ENCODE results near the gene TMEM30B. TPM values are rescaled to one million over a fixed set of nuclear protein-coding genes. Genes with fewer than 3 reads are reported as not detected.

TMEM30B gene
- total and polyA plus RNA-seq, 2 of the 4 experiments (the other 2 are of a cell fraction): 0.03 TPM; not detected in 1

- ChIA-PET POLR2A (ENCODE audit: unreplicated experiment) (no interaction called here), CTCF (no interaction called here)
- no peak overlapping the region for H2BK120ac ChIP-seq (ENCODE audit: low read depth, low read length)
- H2AFZ ChIP-seq (replicated peaks; ENCODE audit: low read length, poor library complexity): no peak overlapping the region
- H3K9ac ChIP-seq (ENCODE audit: low read depth, low read length): no peak overlapping the region
- H4K91ac ChIP-seq (ENCODE audit: insufficient read depth, low read depth, low read length): no peak overlapping the region
- dilution Hi-C loops (cut with HindIII; ENCODE audit: low sequenced_read_pairs, unreplicated experiment) (no loop called here), in situ Hi-C loops (cut with MboI; ENCODE audit: low sequenced_read_pairs) (no loop called here), intact Hi-C loops (cut with micrococcal nuclease) (no loop called here)
- no peak overlapping the region for H3K56ac ChIP-seq (ENCODE audit: extremely low read depth, insufficient read depth, low read length)
- WGBS, 2 experiments (ENCODE audit: extremely low coverage in 2 of 2, insufficient read length in 1 of 2): no CpG with 5 or more reads among the region's 2 CpGs
- H4K5ac ChIP-seq (ENCODE audit: low read depth, low read length): no peak overlapping the region
- no peak overlapping the region for H2AK5ac ChIP-seq (ENCODE audit: low read depth, low read length)
- H3K79me1 ChIP-seq (ENCODE audit: low read depth in 1 of 2, low read length in 2 of 2): no peaks in the 10 kb centered on the region
- DNase-seq: no peak
- peaks cover 19% of the 10 kb centered on the region for H3K27me3 ChIP-seq (ENCODE audit: control insufficient read depth, insufficient read depth, low read length)
- no peak overlapping the region for H3K23ac ChIP-seq (ENCODE audit: low read depth, low read length)
- H4K8ac ChIP-seq (ENCODE audit: low read depth in 2 of 2, low read length in 2 of 2): no peak overlapping the region
- no TSS peak for BruUV-seq (replicated peaks)
- H2BK5ac ChIP-seq (ENCODE audit: low read depth, low read length, poor library complexity, severe bottlenecking): no peak overlapping the region
- H3K14ac ChIP-seq (replicated peaks; ENCODE audit: low read depth, low read length): no peak overlapping the region
- no peak overlapping the region for H3K18ac ChIP-seq (ENCODE audit: low read depth, low read length)
- no peak overlapping the region for H2BK15ac ChIP-seq (ENCODE audit: low read depth, low read length)
- H3K27ac ChIP-seq (ENCODE audit: insufficient read depth, low read length): no peak overlapping the region
- no peaks in the 10 kb centered on the region for H4K20me1 ChIP-seq (ENCODE audit: insufficient read depth, low read length)
- H3K9me3 ChIP-seq (ENCODE audit: control insufficient read depth, insufficient read depth, low read length): no peaks in the 10 kb centered on the region; the same call in 1 of the 2 replicates
- H3K4me2 ChIP-seq (ENCODE audit: low read depth, low read length): no peak overlapping the region
- no peaks in the 10 kb centered on the region for H3K4me1 ChIP-seq (ENCODE audit: control insufficient read depth, insufficient read depth, low read length)
- no peak overlapping the region for H3K4me3 ChIP-seq (ENCODE audit: insufficient read depth, low read depth, low read length)
- H2AK9ac ChIP-seq (replicated peaks; ENCODE audit: low read depth, low read length, poor library complexity): no peak overlapping the region
- no peaks in the 10 kb centered on the region for H3K36me3 ChIP-seq (ENCODE audit: control insufficient read depth, insufficient read depth, low read length)
- no peak for ATAC-seq (ENCODE audit: low read depth)
- H2BK20ac ChIP-seq (ENCODE audit: low read depth, low read length): no peak overlapping the region
- no peak for TF ChIP-seq SMC3 (IDR thresholded peaks at IDR 0.05; ENCODE audit: low read depth, low read length)
- no peak for TF ChIP-seq ELK1 (IDR thresholded peaks at IDR 0.05; ENCODE audit: borderline replicate concordance, low read depth, low read length)
- no peak for TF ChIP-seq CTCF (conservative IDR thresholded peaks at IDR 0.05; ENCODE audit: low read depth, low read length)
- TF ChIP-seq CHD1 (IDR thresholded peaks at IDR 0.05; ENCODE audit: low read depth, low read length): no peak
- no peak for TF ChIP-seq CEBPB (IDR thresholded peaks at IDR 0.05; ENCODE audit: low read depth, low read length)
- no peak for TF ChIP-seq POLR2A (IDR thresholded peaks at IDR 0.05; ENCODE audit: low read depth, low read length)
- TF ChIP-seq MXI1 (IDR thresholded peaks at IDR 0.05; ENCODE audit: borderline replicate concordance, low read depth, low read length): no peak
- no peak for TF ChIP-seq RAD21 (IDR thresholded peaks at IDR 0.05; ENCODE audit: low read length)
- TF ChIP-seq USF2 (IDR thresholded peaks at IDR 0.05; ENCODE audit: low read depth, low read length): no peak
- TF ChIP-seq MAFK (IDR thresholded peaks at IDR 0.05; ENCODE audit: low read depth, low read length): no peak
- no peak for TF ChIP-seq RCOR1 (IDR thresholded peaks at IDR 0.05; ENCODE audit: insufficient replicate concordance, low read length)
- no peak for TF ChIP-seq NFE2L2 (IDR thresholded peaks at IDR 0.05; ENCODE audit: low read depth, low read length)
- no peak for TF ChIP-seq RFX5 (IDR thresholded peaks at IDR 0.05; ENCODE audit: low read depth, low read length)
- no peak for TF ChIP-seq MAZ (IDR thresholded peaks at IDR 0.05; ENCODE audit: borderline replicate concordance, low read depth, low read length)
- no peak for TF ChIP-seq FOS (IDR thresholded peaks at IDR 0.05; ENCODE audit: low read depth, low read length)
- no peak for TF ChIP-seq BHLHE40 (IDR thresholded peaks at IDR 0.05; ENCODE audit: low read depth, low read length)
- no peaks in the 10 kb centered on the region for H3K9me1 ChIP-seq (ENCODE audit: insufficient read depth, low read length)
- no peak overlapping the region for H3K4ac ChIP-seq (ENCODE audit: low read depth, low read length)
These were observed 19.1 kb upstream of the TMEM30B start for GRCh38 chr14:61300209-61300608.

Measured in IMR-90 (cell line).